HG02642 (cell line): ENCODE results near the gene SKIDA1.

Source experiments
- ATAC-seq: cut with Tn5 transposase; IDR thresholded peaks from one replicate; pipeline ENCODE4 v1.9.1; 2021; ENCODE audit warnings: mild to moderate bottlenecking; ENCODE audit not compliant: unreplicated experiment, poor library complexity

SKIDA1 gene

GRCh38 chr10:21503542-21503941, 21.9 kb downstream of the SKIDA1 start:
- ATAC-seq = no peak

DNA sequence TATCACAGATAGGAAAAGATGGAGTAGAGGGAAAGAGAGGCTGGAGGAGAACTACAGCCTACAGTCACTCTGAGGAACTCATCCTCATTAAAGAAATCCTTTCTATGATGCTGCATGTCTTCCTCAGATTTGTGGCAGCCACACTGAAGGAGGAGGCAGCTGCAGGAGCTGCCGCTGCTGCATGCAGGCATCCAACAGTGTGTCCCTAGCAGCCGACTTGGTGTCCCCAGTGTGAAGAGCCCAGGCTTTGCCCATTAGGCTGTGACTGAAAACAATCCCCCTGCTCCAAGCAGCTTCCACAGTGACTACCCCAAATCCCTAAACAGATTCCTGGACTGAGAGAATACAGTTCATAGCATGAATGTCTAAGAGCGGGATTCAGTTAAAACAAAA, 23.1 kb downstream of the SKIDA1 start:
- ATAC-seq = no peak

DNA sequence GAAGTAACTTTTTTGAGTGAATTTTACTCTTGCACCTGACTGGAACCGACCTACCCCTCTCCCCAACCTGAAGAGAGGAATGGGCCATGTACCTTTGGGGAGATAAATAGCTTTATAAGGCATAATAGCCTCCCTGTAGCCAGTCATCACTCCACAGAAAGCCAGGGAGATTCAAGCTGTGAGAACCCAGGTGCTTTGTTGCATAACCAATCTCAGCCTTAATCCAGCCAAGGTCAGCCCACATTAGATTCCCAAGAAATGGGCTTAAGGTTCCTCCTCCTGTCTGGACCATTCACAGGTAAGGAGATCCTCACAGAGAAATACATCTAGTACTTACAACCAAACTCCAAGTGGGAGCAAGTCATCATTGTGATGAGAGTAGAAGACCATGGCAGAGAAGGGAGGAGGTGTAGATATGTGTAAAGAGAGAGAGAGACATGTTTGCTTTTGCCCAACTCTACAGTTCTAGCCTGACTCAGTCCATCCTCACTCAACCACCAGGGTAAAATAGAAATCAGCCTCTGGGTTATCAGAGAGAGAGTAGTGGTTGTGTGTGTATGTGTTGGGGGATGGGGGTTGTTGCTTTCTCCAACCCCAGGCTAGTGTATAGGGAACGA, 23.6 kb downstream of the SKIDA1 start:
- no peak for ATAC-seq

DNA sequence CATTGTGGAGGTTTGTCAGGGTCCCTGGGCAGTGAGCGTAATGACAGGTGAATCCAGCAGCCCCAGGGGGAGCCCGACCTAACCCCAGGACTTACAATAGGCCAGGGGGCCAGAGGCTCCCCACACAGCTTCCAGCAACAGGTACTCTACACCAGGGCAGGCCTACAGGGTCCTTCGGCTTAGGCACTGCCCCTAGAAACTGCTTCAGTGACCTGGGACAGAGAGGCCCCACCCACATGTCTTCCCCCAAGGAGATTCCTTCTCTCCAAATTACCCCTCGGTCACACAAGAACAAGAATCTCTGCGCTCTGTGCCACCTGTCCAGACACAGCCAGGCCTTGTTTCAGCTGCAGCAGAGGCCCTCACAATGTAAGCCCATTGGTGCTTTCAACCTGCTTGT, 24.4 kb downstream of the SKIDA1 start:
- no peak for ATAC-seq

DNA sequence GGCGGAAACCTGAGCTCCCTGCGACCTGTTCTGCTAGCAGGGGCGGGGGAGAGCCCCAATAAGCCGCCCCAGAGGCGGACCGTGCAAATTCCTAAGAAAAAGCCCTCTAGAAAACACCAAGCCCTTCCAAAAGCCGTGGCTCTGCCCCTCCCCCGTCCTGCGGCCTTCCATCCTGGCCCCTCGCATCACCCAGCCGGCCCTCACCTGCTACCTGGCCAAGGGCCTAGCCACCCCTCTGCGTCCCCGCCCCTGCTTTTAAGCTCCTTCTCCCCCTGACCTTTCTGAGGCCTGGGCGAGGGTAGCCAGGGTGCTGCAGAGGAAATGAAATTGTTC, 24.9 kb downstream of the SKIDA1 start:
- no peak for ATAC-seq

DNA sequence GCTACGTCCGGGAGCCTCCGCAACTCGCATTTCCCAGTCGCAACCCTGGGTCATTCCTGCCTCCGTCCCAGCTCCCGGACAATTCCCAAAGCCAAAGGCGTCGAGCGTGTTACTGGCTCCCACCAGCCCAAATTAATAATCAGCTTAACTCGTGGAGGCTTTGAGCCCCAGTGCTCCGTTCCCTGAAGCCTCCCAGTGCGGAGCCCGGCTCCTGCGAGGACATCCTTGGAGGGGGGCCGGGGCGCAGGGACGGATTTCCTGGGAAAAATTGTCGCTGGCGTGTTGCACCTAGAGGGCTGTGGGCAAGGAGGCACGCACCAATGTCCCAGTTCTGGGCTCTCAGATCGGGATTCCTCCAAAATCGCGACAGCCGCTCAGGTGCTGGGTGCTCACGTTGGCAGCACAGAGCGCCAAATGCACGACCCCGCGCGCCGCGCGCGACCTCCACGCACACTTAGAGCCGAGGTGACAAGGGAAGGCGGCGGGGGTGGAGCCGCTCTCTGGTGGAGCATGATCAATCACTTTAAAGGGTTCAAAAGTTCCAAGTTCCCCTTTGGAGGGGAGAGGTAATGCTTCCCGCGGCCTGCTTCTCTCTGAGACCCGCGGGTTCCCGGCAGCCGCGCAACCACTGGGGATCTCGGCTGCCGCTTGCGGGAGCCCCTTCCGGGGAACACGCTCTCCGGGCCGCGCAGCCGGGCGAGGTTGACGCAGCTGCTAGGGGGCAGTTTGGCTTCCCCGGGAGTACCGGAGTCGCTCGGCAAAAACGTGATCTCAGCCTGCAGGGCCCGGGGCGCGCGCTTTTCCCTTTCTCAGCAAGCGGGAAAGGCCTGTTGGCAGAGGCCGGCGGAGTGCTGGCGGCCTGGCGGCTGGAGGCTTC, 25.5 kb downstream of the SKIDA1 start:
- no peak for ATAC-seq

DNA sequence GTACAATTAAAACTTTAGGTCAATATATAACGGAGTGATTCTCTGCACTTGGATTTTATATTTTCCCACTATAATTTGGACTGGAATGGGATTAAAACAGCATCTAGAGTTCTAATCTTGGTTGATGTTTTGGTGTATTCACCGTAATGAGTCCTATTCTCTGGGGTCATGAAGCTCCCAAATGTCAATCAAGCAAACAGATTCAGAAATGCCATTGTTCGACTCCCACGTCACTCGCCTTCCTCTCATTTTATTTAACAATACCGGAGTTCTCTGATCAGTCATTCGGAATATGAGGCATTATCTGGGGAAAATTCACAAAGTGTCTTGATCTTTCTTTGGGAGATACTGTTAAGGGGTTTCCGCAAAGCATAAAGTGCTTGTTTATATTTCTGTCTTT, 26.5 kb downstream of the SKIDA1 start:
- ATAC-seq = no peak

DNA sequence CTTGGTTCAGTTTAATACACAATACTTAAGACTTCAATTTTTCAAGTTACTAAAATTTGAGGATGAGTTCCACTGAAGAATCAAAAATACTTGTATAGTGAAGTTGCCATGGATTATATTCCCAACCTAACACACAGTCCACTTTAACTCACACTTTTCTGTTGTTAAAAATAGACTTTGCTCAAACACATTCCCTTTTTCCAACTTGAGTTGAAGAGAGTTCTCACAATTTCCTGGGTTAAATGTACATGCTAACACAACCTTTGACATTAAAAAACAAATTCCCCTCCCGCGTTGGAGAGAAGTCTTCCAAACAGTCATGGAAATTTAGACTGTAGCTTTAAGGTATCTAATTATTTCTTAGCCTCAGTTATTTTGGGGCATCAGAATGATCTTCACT, 27.1 kb downstream of the SKIDA1 start:
- no peak for ATAC-seq

- ATAC-seq = no peak
Observed at GRCh38 chr10:21497177-21497807, 28.2 kb downstream of the SKIDA1 start.

DNA sequence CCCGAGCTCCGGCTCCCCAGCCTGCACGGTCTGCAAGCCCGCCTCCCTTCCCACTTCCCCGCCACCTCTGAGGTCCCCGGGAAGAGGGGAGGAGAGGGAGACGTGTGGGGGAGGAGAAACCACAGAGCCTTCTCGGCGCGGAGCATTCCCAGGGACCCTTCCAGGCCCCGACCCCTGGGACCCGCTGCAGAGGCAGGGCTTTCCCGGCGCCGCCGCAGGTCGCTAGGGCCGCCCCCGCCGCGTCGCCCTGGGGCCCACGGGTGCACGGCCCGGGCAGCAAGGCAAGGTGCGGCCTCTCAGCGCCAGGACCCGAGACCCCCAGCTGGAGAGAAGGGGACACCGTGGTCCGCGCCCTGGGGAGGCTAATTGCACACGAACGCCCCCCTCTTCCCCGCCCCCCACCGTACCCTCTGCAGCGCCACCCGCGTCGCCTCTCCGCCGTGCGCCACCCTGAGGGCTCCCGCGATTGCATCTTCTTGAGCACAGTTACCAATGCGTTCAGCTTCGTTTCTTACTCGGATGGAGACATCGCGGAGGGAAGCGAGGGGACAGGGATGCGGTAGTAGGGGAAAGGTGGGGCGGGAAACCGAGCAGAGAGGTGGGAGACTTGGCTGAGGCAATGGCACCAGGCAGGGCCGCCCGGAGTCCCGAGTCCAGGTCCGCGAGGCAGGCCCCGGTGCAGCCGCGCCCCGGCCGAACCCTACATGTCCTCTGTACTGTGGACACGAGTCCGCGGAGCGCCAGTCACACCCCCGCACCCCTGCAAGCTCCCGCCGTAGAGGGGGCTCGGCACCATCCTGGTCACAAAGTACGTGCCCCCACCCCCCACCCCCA, 28.9 kb downstream of the SKIDA1 start:
- ATAC-seq = peak; percentile 52

GRCh38 chr10:21495752-21496342, 29.6 kb downstream of the SKIDA1 start:
- ATAC-seq = peak; percentile 83

GRCh38 chr10:21495002-21495751, 30.3 kb downstream of the SKIDA1 start:
- peak; percentile 5 for ATAC-seq

GRCh38 chr10:21494191-21495001, 31.1 kb downstream of the SKIDA1 start:
- ATAC-seq = peak; percentile 26

DNA sequence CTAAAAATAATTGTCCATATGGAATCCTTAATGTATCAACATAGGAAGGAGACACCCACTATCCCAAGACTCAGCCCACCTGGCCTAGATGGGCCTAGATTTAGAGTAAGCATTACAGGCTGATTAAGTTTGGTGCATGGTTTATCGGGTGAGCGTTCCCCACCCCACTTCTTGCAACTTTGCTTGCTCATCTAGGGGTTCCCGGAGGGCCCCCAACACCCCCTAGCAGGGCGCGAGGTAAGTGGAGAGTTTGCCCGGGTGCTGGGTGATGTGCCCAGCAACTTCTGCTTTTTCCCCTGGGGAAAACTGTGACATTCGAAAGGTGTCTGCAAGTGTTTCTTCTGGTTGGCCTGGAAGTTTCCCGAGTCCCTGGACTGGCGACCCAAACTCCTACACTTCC, 31.7 kb downstream of the SKIDA1 start:
- ATAC-seq = no peak

DNA sequence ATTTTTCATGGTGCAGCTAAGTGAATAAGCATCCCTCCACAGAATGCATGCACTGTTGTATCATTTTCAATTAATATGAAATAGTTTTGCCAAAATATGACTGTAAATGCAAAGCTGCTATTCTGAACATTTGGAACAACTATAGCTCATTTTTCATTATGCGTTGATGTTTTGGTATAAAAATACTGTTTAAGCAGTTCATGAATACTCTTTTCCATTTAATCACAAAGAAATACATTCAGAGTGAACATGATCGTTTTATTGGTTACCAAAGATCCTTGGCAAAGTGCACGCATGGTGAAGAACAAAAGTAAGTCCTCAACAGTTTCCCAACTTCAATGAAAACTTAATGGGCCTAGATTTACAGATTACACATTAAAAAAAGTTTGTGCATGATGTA, 33.1 kb downstream of the SKIDA1 start:
- ATAC-seq = no peak

DNA sequence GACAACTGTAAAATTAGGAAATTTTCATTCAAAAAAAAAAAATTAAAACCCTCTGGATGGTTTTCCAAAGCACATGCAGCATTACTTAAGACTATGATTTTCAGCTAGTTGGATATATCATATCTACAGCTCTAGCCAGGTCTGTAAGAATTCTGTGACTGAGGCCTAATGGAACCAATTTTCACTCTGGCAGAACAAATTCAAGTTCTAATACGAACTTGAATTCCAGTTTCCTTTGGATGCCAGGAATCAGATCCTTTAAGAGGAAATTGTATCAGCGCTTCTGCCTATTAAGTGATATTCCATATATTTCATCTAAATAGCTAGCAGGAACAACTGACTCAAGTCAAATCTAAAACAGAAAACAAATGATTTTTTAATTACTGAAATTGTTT, 34.8 kb downstream of the SKIDA1 start:
- no peak for ATAC-seq

DNA sequence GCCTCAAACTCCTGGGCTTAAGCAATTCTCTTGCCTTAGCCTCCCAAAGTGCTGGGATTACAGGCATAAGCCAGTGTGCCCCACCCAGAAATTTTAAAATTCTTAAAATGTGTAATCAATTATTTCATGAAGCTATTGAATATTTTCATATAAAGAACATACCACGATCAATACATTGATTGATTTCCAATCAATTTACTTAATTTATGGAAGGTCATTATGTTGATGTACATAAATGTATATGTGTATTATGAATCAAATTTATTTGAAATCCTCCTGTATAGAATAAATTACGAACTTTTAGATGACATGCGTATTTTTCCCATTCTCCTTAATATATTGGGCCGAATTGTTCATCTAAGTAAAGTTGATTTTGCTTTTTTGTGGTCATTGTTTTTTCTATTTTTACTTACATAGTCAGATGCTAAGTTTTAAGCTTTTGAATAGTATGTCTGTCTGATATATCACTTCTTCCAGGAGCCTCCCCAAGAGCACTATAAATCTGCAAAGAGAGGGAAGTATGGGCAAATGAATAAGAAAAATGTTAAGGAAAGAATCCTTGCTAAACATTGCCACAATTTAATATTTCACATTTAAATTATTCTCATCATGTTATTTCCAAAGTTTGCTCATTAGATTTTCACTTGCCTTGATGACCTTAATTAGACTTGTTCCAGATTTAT, 35.3 kb downstream of the SKIDA1 start:
- ATAC-seq = no peak

DNA sequence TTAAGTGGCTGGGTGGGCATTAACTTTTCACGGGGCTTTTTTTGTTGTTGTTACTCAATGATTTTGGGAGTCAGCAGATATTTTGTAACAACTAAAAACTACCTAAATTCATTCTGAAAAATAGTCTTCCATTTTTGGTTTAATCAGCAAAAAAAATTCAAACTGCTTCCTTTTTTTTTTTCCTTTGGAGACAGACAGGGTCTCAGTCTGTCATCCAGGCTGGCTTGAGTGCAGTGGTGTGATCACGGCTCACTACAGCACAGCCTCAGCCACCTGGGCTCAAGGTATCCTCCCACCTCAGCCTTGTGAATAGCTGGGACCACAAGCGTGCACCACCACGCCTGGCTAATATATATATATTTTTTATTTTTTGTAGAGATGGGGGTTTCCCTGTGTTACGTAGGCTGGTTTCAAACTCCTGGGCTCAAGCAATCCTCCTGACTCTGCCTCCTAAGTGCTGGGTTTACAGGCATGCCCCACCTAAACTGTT, 36.5 kb downstream of the SKIDA1 start:
- ATAC-seq = no peak
